ENCODE measurements around the gene NPAS3.

DNA sequence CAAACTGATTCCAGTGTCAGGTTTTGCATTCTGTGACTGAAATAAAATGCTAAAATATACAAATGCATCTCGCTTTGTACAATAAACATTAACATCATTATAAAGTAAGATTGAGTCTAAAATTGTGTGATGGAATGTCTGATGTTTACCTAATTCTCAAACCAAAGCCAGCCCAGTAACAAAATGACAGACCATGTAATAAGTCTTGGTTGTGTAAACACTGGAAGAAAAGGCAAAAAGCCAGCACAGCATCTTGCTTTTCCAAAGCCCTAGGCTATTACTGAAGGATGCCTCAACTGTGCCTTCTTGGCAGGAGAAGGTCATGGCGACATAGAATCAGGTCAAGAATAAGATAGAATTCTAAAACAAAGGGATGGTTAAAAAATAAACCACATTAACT lies 842.6 kb downstream of the NPAS3 start:
- TF ChIP-seq, protein P1, sequence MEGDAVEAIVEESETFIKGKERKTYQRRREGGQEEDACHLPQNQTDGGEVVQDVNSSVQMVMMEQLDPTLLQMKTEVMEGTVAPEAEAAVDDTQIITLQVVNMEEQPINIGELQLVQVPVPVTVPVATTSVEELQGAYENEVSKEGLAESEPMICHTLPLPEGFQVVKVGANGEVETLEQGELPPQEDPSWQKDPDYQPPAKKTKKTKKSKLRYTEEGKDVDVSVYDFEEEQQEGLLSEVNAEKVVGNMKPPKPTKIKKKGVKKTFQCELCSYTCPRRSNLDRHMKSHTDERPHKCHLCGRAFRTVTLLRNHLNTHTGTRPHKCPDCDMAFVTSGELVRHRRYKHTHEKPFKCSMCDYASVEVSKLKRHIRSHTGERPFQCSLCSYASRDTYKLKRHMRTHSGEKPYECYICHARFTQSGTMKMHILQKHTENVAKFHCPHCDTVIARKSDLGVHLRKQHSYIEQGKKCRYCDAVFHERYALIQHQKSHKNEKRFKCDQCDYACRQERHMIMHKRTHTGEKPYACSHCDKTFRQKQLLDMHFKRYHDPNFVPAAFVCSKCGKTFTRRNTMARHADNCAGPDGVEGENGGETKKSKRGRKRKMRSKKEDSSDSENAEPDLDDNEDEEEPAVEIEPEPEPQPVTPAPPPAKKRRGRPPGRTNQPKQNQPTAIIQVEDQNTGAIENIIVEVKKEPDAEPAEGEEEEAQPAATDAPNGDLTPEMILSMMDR (IDR thresholded peaks at IDR 0.05): no peak
- no peak for TF ChIP-seq POLR2A (IDR thresholded peaks at IDR 0.05)
